Prostate gland (tissue), 2 donors: Measurements from ENCODE around the gene CXCL11.

Experiments used
- CTCF ChIP-seq, 4 experiments: fragments of 200-600 bp in 2 of 4; fragments of 450-650 bp in 2 of 4; sonication (generic) in 2 of 4; IDR thresholded peaks; 1 replicate in 3 of 4; 2 replicates in 1 of 4; pipeline ENCODE4 v1.5.1; 2016 to 2019; ENCODE audit warnings: antibody characterized with exemption in 4 of 4, mild to moderate bottlenecking in 2 of 4, moderate library complexity in 2 of 4
- POLR2A ChIP-seq: fragments of 450-650 bp; IDR thresholded peaks from one replicate; pipeline ENCODE4 v1.6.1; 2016; ENCODE audit warnings: antibody characterized with exemption, mild to moderate bottlenecking
- POLR2AphosphoS5 ChIP-seq: sonication (generic); formaldehyde crosslinking; IDR thresholded peaks from one replicate; pipeline ENCODE4 v1.6.1; 2017; ENCODE audit warnings: antibody characterized with exemption

- no peak for TF ChIP-seq CTCF (IDR thresholded peaks at IDR 0.05)
- TF ChIP-seq POLR2A: no peak
- TF ChIP-seq POLR2AphosphoS5: no peak
Measured at GRCh38 chr4:76035799-76036380, at the start of gene CXCL11.
